GM21576 (cell line): Measurements from ENCODE around the gene IFNK.

ENCODE experiments used
- ATAC-seq: cut with Tn5 transposase; IDR thresholded peaks from one replicate; pipeline ENCODE4 v1.9.1; 2021; ENCODE audit warnings: mild to moderate bottlenecking, moderate library complexity; ENCODE audit not compliant: unreplicated experiment

IFNK gene

DNA sequence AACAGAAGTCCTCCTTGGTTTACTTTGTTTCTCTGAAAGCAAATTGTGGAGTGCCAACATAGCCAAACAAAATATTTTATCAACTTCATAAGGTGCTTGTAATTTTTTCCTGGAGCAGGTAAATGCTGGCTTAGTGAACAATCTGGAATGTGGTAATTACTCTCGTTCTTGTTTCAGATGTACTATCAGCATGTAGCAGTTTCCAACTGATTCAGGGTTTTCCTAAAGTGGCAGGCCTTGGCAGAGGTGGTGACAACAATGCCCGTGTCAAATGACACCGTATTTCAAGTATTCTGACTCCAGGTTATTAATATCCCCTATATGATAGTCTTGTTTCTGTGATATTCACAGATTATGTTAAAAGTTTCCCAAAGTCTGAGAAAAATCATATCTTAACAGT is 48.0 kb downstream of the IFNK start:
- ATAC-seq = no peak

GRCh38 chr9:27572566-27572917 is 48.5 kb downstream of the IFNK start:
- peak; percentile 44 for ATAC-seq

DNA sequence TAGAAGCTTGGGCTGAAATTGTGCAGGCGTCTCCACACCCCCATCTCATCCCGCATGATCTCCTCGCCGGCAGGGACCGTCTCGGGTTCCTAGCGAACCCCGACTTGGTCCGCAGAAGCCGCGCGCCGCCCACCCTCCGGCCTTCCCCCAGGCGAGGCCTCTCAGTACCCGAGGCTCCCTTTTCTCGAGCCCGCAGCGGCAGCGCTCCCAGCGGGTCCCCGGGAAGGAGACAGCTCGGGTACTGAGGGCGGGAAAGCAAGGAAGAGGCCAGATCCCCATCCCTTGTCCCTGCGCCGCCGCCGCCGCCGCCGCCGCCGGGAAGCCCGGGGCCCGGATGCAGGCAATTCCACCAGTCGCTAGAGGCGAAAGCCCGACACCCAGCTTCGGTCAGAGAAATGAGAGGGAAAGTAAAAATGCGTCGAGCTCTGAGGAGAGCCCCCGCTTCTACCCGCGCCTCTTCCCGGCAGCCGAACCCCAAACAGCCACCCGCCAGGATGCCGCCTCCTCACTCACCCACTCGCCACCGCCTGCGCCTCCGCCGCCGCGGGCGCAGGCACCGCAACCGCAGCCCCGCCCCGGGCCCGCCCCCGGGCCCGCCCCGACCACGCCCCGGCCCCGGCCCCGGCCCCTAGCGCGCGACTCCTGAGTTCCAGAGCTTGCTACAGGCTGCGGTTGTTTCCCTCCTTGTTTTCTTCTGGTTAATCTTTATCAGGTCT is 49.0 kb downstream of the IFNK start, which contains the start of gene C9orf72:
Gene C9orf72, minus strand, starts transcription at position 564 of the 716 bp plus-strand sequence. CDS start 6,361 bp downstream, outside the sequence.
- ATAC-seq = peak; percentile 47

GRCh38 chr9:27573634-27574590 is 49.8 kb downstream of the IFNK start:
- peak; percentile 83 for ATAC-seq
